IPS-18c (cell line): ENCODE results near the gene C9orf85.
"Not testable (repeated sequence)": the region's sequence is repeated elsewhere in the genome, so short reads cannot be mapped to it uniquely, and the experiment has no call there.

ENCODE experiments used
- H3K4me3 ChIP-seq: 2 replicates; pipeline ENCODE4 v1.7.0; 2013; ENCODE audit warnings: low read depth, mild to moderate bottlenecking, low read length, moderate library complexity; ENCODE audit not compliant: insufficient read depth
- H3K9me3 ChIP-seq: one replicate; pipeline ENCODE4 v1.6.1; 2013; ENCODE audit warnings: mild to moderate bottlenecking, low read length, moderate library complexity; ENCODE audit not compliant: control insufficient read depth, insufficient read depth

The C9orf85 gene

DNA sequence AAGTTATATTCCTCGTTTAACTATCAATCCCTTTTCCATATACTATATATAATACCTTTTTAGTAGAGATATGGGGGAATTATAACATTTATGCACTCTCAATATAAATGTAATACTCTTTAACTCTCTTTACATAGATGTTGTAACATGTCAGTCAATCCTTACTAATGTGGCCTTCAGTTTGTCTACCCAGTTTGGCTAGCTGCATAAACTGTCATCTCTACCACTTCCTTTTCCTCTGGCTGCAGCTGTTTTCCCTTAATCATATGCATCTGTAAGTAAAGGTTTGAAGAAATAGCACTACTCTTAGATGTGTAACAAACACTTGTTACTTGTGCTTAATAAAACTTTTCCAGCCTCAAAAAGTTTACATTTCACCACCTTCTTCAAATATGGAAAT lies 13.9 kb upstream of the C9orf85 start:
- H3K4me3 ChIP-seq: no peak overlapping the region
- no peaks in the 10 kb centered on the region for H3K9me3 ChIP-seq

DNA sequence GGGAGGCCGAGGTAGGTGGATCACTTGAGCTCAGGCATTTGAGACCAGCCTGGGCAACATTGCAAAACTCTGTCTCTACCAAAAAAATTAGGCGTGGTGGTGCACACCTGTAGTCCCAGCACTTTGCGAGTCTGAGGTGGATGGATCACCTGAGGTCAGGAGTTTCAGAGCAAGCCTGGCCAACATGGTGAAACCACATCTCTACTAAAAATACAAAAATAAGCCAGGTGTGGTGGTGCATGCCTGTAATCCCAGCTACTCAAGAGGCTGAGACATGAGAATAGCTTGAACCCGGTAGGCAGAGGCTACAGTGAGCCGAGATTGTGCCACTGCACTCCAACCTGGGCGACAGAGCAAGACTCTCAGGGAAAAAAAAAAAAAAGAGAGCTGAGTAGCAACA lies 12.7 kb upstream of the C9orf85 start:
- not testable (repeated sequence) for H3K9me3 ChIP-seq, H3K4me3 ChIP-seq

DNA sequence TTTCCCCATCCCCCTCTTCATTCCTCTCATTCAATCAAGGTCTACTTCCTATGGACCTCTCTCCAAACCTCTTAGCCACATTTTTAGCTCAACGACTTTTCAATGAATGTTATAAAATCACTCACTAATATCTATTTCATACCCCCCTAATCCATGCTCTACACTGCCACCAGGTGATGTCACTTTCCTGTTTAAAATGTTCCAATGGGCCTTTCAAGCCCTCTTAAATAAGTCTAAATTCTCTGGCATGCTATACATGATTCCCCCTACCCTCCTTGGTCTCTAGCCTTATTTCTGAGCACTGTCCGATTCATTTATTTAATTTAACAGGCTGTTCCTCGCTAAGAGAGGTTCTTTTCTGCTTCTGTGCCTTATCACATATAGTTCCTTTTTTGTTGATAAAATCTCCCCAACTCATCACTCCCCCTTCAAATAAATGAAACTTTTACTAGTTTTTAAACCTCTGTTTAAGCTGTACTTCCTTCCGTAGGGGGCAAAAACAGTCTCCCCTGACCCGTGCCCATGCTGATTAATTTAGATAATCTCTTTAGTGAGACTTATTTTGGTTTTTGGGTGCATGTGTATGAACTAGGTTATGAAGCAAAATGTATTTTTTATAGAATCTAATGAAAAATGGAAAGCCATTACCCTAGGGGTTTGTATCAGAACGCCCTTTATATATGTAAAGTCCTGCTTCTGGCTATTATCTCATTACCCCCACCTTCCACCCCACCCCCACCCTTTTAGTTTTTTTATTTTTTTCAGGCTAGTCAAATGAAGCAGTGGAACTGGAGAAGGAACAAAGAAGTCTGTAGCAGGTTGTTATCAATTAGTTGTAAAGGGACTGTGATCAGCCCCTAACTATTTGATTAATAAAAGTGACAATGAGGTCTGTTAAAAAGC lies 9.5 kb upstream of the C9orf85 start:
- Histone ChIP-seq H3K9me3 (no peaks in the 10 kb centered on the region), H3K4me3 (no peak overlapping the region)

DNA sequence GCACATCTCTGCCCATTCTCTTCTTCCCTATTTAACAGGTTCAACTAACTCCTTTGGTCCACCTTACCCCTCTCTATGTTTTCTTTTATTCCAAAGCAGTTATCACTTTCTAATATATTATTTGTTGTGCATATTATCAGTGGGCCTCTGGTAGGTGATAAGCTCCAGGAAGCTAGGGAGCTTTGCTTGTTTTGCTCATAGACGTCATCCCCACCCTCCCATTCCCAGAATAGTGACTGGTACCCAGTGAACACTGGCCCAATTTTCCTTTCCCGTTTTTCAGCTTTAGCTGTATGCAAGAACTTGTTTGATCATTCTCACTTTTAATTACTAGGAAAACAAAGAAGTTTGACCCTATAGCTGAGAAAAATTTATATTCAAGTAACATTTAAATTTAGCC lies 7.4 kb upstream of the C9orf85 start:
- H3K4me3 ChIP-seq: no peak overlapping the region
- H3K9me3 ChIP-seq: no peaks in the 10 kb centered on the region

DNA sequence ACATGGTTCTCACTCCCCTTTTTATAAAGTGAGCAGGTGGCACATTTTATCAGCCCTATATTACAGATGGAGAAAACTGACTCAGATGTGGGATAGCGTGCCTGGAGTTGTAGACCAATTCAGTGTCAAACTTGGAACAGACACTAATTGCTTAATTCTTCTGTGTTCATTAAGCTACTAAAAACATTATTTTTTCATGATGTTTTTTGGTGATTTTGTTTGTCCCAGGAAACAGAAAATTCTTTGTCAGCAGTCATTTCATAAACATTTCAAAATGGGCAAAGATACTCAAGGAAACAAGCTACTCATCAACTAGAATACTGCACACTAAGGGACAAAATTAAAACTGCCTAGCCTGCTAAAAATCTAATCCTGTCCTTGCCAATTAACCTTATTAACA lies 2.6 kb upstream of the C9orf85 start:
- peak overlapping the region; percentile 95 for H3K4me3 ChIP-seq
- H3K9me3 ChIP-seq: no peaks in the 10 kb centered on the region

DNA sequence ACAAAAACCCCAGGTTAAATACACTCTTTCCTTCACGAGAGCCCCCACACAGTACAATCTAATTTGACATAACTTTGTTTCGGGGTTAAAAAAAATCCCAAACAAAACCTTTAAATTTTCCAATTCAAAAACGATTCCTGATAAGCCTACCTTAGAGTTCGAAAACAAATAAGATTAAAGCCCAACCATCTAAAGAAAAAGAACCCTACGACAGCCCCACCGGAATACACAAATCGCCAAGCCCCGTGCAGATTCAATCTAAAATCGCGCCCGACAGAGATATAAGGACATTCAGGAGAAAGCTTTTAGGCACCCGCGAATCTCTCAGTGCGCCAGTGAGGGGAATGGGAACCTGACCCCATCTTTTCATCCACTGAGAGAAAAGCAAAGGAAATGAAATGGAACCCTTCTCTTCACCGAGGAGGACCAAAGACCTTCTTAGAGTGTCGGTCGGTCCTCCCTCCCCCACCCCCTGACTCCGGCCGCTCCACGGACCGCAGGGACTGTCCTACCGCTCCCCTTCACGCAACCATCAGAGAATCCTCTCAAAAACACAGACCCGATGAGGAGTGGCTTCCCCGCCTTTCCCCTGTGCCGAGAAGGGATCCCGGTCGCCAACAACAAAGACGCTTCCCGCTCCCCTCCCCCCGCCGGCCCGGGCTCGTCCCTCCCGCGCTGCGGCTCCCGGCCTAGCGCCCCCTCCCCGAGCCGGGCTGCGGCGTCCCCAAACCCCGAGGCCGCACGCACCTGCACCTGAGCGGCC lies 1.4 kb upstream of the C9orf85 start:
- H3K4me3 ChIP-seq: peak overlapping the region; percentile 95
- H3K9me3 ChIP-seq: no peaks in the 10 kb centered on the region

DNA sequence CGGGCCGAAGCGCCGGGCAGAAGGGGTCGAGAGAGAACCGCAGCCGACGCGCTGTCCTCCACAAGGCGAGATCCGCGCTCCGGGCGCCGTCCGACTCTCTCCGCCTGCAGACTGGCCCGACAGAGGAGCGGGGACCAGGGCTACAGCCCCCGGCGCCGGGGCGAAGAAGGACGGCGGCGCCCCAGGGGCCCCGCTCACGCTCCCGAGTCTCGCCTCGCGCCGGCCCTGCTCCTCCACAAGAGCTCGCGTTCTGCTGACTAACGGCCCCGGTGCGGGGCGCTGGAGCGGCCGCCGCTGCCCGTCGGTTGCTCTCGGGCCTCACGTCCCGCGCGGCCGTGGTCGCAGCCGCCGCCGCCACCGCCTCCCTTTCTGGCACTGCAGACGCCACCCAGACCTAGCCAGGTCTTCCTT lies 784 bp upstream of the C9orf85 start:
- Histone ChIP-seq H3K4me3 (peak overlapping the region; percentile 95), H3K9me3 (no peaks in the 10 kb centered on the region)

DNA sequence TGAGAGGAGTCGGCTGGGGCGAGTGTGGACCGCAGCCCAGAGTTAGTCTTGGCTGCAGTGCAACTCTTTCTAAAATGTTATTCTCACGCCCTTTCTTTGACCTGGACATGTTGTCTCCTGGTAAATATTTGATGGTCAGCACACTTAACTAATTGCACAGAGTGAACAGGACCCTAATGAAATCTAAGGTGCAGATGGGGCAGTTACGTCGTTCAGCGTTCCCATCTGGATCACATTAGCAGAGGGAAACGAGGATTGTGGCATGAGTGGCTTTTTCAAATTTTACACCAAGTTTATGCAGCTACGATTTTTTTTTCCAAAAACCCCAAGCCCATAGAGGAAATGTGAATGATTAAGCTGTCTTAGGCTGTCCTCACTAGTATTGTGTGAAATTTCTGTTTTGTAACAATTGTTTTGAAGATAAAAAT lies 483 bp downstream of the C9orf85 start:
- Histone ChIP-seq H3K9me3 (no peaks in the 10 kb centered on the region), H3K4me3 (peak overlapping the region; percentile 73)

DNA sequence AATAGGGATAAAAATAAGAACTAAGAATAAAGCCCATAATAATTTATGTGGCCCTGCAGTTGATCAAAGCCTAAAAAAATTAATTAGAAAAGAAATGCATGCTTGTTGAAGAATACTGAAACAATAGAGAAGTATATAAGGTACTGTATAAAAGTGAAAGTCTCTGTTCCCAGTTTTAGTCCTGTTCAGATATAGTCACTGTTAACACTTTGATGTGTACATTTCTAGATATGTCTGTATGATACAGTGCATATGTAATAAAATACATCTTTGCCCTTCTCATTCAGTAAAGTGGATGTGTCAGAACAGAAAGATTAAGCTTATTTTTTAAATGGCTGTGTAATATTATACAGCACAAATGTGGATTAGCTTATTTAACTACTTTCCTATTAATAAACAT lies 4.1 kb downstream of the C9orf85 start:
- no peak overlapping the region for H3K4me3 ChIP-seq

DNA sequence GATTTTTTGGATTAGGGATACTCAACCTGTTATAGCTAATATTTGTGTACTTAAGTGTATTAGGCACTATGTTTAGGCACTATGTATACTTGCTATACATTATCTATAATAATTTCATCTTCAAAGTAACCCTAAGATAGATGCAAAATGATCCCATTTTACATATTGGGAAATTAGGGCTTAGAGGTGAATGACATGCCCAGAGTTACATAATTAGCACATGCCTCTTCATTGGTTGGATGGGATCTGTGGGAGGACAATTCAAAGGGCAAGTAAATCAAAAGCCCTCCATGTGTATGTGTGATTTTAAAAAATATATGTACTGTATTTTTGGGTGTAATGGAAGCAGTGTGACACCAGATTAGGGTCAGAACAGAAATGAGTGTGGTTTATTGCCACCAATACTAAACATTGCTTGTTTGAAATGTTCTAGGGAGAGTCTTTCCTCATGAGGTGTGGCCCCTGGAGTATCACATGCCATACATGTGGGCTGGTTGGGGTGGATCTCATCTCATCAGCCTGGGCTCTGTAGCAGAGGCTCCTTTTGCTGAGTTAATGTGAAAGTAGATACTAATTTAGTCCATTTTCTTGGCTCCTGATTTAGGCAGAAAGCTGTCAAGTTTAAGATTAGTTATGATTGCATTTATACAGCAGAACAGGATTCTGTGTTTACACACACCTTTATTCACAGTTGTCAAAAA lies 5.5 kb downstream of the C9orf85 start:
- peaks cover 5% of the 10 kb centered on the region for H3K9me3 ChIP-seq
- H3K4me3 ChIP-seq: no peak overlapping the region

More for the DNA sequence above, 4.1 kb downstream of the C9orf85 start:
- H3K9me3 ChIP-seq: peaks cover 5% of the 10 kb centered on the region

DNA sequence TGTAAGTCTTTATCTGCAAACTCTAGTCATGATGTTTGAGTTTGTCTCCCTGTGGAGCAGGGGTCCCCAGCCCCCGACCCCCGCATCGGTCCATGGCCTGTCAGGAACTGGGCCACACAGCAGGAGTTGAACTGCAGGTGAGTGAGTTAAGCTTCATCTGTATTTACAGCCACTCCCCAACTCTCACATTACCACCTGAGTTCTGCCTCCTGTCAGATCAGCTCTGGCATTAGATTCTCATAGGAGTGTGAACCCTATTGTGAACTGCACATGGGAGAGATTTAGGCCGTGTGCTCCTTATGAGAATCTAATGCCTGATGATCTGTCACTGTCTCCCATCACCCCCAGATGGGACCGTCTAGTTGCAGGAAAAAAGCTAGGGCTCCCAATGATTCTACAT lies 7.0 kb downstream of the C9orf85 start:
- Histone ChIP-seq H3K9me3 (peaks cover 5% of the 10 kb centered on the region), H3K4me3 (no peak overlapping the region)

DNA sequence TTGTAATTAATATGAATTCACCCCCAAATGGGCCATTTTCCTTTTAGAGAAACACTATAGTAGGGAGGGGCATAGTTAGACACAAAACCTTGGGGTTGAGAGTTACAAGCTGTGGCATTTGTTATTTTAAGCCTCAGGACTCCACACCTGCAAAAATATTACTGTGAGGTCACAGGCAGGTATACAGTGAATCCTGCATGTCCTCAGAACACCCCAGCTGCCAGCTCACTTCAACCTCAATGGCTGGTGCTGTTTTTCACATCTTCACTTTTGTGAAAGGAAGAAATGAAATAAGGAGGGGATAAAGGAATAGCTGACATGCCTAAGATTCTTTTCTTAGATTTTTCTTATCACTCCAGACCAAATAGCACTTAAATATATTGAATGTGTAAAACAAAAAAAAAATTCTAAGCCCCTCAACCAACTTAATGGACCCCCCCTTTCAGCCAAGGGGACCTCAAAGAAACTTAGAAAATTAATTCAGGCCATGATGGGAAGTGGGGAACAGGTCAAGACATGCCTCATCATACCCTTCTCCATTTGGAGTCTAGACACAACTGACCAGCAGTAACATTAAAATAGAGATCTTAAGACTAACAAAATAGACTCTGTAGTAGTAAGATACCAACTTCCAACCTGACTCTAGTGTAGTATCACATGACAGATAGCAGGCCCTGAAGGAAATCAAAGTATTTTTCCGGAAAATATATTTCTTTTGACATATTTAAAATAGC lies 9.2 kb downstream of the C9orf85 start:
- Histone ChIP-seq H3K9me3 (peaks cover 5% of the 10 kb centered on the region), H3K4me3 (no peak overlapping the region)

DNA sequence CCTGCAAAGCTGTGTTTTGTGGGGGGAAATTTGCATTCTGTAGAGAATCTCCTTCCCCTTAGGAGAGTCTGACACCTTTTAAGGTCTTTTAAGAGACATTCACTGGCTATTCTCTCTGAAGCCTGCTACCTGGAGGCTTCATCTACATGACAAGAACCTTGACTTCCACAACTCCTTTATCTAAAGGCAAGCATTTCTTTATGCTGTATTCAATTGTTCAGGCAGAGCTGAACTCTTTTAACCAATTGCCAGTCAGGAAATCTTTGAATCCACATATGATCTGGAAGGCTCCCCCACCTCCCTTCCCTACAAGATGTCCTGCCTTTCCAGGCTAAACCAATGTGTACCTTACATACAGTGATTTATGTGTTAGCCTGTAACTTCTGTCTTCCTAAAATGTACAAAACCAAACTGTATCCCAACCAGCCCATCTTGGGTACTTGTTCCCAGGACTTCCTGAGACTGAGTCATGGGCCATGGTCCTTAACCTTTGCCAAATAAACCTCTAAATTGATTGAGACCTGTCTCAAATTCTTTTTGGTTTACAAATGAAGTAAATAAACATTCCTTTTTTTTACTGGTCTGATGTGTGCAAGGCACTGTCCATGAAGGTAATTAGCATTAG lies 9.9 kb downstream of the C9orf85 start:
- H3K4me3 ChIP-seq: no peak overlapping the region
- peaks cover 5% of the 10 kb centered on the region for H3K9me3 ChIP-seq

DNA sequence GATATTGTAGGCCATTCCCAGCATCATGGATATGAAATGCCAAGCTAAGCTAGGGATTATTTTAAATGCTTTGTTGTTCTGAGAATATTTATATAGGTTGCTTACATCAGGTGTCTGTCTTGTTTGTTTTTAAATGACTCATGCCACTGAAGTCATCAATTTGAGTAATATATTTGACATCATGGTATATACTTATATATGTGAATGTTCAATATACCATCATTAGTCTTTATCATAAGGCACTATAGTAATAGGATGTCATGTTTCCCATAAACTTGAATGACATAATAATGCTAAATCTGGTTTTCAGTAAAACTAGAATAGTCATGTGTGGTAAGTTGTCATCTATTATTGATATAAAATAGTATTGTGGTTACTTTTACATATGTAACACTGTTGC lies 13.1 kb downstream of the C9orf85 start:
- H3K4me3 ChIP-seq: no peak overlapping the region

DNA sequence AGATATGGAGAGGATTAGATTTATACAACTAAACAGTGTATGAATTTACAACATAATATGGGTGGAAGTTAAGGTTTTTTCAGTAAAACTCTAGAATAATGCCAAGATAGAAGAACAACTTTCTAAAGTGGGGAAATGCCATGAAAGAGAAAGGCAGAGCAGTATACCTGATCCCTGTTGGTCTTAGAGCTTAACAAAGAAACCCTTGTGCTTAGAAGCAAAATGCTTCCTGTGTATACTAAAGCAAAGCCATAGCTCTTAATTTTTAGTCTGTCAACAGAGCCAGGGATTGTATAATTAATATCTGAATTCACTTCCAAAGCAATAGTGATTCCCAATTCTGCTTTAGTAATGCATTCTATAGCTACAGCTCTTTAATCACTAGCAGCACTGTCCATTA lies 14.4 kb downstream of the C9orf85 start:
- no peak overlapping the region for H3K4me3 ChIP-seq
- H3K9me3 ChIP-seq: no peaks in the 10 kb centered on the region

More for the DNA sequence above, 13.1 kb downstream of the C9orf85 start:
- no peaks in the 10 kb centered on the region for H3K9me3 ChIP-seq

DNA sequence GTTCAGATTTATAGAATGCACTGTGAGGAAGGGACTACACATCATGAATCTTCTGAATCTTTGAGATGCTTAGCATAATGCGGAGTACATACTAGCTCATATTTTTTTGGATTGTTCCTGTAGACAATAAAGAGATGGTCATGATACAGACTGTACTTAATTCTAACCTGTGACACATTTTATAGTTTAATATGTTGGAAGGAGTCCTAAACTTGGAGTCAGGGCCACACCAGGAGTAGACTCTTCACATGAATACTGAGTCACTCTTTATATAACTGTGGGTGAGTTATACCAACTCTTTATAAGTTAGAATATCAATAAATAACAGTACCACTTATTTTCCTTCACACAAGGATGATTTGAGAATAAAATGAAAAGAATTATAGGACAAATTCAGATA lies 16.9 kb downstream of the C9orf85 start:
- no peaks in the 10 kb centered on the region for H3K9me3 ChIP-seq

DNA sequence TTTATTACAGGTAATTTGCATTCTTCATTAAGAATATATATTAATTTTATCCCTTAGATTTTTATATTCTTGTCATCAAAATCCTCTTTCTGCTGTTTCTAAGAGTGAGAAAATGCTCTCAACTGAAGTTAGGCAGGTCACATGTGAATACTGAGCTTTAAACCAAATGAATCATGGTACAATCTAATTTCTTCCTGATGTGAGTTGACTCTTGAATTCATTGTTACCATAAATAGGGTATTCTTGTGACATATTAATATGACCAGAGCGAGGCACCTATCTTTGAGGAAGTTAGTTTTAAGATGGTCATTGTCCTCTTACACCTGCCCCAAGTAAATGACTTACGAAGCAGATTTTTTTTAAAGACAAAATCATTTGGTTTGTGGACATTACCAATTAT lies 17.4 kb downstream of the C9orf85 start:
- Histone ChIP-seq H3K9me3 (no peaks in the 10 kb centered on the region), H3K4me3 (no peak overlapping the region)

More for the DNA sequence above, 16.9 kb downstream of the C9orf85 start:
- H3K4me3 ChIP-seq: no peak overlapping the region
